Measurements from ENCODE around the gene GALNTL6. TPM values are rescaled to one million over a fixed set of nuclear protein-coding genes. Genes with fewer than 3 reads are reported as not detected.

Gene GALNTL6
- total RNA-seq, 1 donor from 2014 or later: 2.1 TPM

DNA sequence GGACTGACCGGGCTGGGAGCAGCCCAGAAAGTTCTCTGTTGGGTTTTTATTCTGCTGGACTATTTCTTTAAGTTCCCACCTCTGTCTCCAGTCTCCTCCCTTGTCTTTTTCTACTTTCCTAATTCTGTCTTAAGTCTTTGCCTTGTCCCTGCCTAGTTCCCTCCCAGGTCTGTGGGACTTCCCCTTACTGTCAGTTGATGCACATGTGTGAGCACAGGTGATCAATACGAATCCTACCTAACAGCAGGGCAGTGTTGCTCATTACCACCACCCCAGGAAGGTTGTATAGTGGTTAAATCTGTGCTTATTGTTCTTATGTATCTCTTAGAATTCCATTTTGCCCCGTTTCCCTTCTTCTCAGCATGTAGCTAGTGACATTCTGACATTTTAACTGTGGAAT, 62.1 kb downstream of the GALNTL6 start:
- Histone ChIP-seq H3K27me3 (ENCODE audit: control insufficient read depth in 3 of 3, insufficient read depth in 3 of 3, low read length in 3 of 3) (peaks cover 0 to 2% (median 0%) of the 10 kb centered on the region in 3 donors), H3K4me3 (ENCODE audit: low read length in 3 of 3) (no peak overlapping the region), H3K36me3 (ENCODE audit: control insufficient read depth in 3 of 3, insufficient read depth in 3 of 3, low read length in 3 of 3) (no peaks in the 10 kb centered on the region), H3K4me1 (ENCODE audit: control insufficient read depth in 3 of 3, insufficient read depth in 3 of 3, low read length in 3 of 3) (no peaks in the 10 kb centered on the region), H3K9me3 (ENCODE audit: control insufficient read depth in 3 of 3, low read length in 3 of 3) (no peaks in the 10 kb centered on the region), H3K9ac (ENCODE audit: low read depth in 1 of 3, low read length in 3 of 3) (no peak overlapping the region), H3K27ac (ENCODE audit: low read depth, low read length) (no peak overlapping the region)

DNA sequence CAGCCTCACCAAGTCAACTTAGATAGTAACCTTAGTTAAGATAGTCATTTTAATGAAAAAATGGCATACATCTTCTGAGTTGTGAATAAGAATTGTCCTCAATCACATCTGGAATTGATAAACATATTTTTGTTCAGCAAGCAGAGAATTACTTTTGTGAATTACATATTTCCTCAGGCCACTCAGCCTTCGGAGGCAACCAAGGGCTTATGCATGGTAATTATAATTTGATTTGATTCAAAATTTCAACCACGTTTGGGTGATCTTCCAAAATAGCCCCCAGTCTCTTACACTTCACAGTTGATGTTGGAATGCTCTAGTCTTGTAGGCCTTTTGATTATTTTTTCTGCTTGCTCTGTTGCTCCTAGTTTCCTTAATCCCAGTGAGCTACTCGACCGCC, 63.4 kb downstream of the GALNTL6 start:
- Histone ChIP-seq H3K9ac (ENCODE audit: low read depth in 1 of 3, low read length in 3 of 3) (no peak overlapping the region), H3K27ac (ENCODE audit: low read depth, low read length) (no peak overlapping the region)

DNA sequence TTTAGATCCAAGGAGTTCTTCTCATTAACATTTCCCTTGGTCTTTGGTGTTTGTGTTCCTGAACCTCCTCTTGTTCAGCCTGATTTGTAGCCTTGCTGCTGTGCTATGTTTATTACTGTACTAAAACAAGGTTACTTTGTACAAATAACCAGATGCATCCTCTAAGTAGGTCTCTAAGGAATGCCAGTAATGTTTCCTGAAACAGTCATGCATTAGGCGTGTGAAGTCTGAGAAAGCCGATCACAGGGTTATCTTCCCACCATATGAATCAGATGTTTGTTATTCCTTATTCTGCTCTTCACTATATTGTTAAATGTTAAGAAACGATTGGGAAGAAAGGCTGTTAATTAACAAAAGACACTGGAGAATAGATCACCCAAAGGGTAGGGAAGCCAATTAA, 66.9 kb downstream of the GALNTL6 start:
- Histone ChIP-seq H3K27ac (ENCODE audit: low read depth, low read length) (no peak overlapping the region), H3K9ac (ENCODE audit: low read depth in 1 of 3, low read length in 3 of 3) (no peak overlapping the region), H3K4me3 (ENCODE audit: low read length in 3 of 3) (no peak overlapping the region), H3K9me3 (ENCODE audit: control insufficient read depth in 3 of 3, low read length in 3 of 3) (no peaks in the 10 kb centered on the region), H3K27me3 (ENCODE audit: control insufficient read depth in 3 of 3, insufficient read depth in 3 of 3, low read length in 3 of 3) (peaks cover 0 to 2% (median 0%) of the 10 kb centered on the region in 3 donors), H3K4me1 (ENCODE audit: control insufficient read depth in 3 of 3, insufficient read depth in 3 of 3, low read length in 3 of 3) (no peaks in the 10 kb centered on the region), H3K36me3 (ENCODE audit: control insufficient read depth in 3 of 3, insufficient read depth in 3 of 3, low read length in 3 of 3) (no peaks in the 10 kb centered on the region)

More for the DNA sequence above, 63.4 kb downstream of the GALNTL6 start:
- no peaks in the 10 kb centered on the region for H3K36me3 ChIP-seq (ENCODE audit: control insufficient read depth in 3 of 3, insufficient read depth in 3 of 3, low read length in 3 of 3)
- no peaks in the 10 kb centered on the region for H3K9me3 ChIP-seq (ENCODE audit: control insufficient read depth in 3 of 3, low read length in 3 of 3)
- H3K4me1 ChIP-seq (ENCODE audit: control insufficient read depth in 3 of 3, insufficient read depth in 3 of 3, low read length in 3 of 3): no peaks in the 10 kb centered on the region
- H3K27me3 ChIP-seq (ENCODE audit: control insufficient read depth in 3 of 3, insufficient read depth in 3 of 3, low read length in 3 of 3): peaks cover 0 to 2% (median 0%) of the 10 kb centered on the region in 3 donors
- no peak overlapping the region for H3K4me3 ChIP-seq (ENCODE audit: low read length in 3 of 3)

DNA sequence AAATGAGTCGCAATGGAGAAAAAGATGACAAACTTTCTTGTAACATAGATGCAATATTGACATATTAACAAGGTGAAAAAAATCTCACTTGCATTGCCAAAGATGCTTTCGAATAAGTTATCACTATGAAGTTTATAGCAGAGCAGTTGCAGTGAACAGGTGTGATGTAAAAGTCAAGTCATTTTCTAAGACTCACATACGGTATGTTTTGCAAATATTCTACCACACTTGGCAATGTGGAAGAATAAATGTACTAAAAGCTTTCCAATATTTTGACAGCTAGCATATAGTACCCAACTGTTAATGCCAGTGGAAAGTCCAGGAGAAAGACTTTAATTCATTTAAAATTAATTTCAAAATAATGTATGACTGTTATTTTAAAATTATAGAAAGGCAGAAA, 76.5 kb downstream of the GALNTL6 start:
- no peaks in the 10 kb centered on the region for H3K4me1 ChIP-seq (ENCODE audit: control insufficient read depth in 3 of 3, insufficient read depth in 3 of 3, low read length in 3 of 3)
- H3K4me3 ChIP-seq (ENCODE audit: low read length in 3 of 3): no peak overlapping the region
- no peak overlapping the region for H3K27ac ChIP-seq (ENCODE audit: low read depth, low read length)
- H3K36me3 ChIP-seq (ENCODE audit: control insufficient read depth in 3 of 3, insufficient read depth in 3 of 3, low read length in 3 of 3): no peaks in the 10 kb centered on the region
- H3K9me3 ChIP-seq (ENCODE audit: control insufficient read depth in 3 of 3, low read length in 3 of 3): no peaks in the 10 kb centered on the region
- no peak overlapping the region for H3K9ac ChIP-seq (ENCODE audit: low read depth in 1 of 3, low read length in 3 of 3)
- H3K27me3 ChIP-seq (ENCODE audit: control insufficient read depth in 3 of 3, insufficient read depth in 3 of 3, low read length in 3 of 3): no peaks in the 10 kb centered on the region

DNA sequence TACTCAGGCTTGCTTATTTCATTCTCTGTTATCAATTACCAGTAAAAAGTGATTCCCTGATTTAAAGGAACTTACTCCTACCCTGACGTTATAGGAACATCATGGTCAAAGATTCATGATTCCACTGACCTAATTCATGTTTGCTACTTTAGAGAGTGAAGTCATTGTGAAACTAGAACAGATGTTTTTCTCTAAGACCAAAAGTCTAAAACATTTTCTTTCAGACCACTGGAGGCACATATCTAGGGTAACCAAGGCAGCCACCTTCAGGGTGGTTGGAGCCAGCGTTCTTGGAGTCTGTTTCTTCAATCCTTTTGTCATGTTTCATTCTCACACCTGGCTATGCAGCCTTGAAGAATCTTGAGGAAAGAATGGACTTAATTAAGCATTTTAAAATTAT, 77.8 kb downstream of the GALNTL6 start:
- Histone ChIP-seq H3K27me3 (ENCODE audit: control insufficient read depth in 3 of 3, insufficient read depth in 3 of 3, low read length in 3 of 3) (no peaks in the 10 kb centered on the region), H3K27ac (ENCODE audit: low read depth, low read length) (no peak overlapping the region), H3K4me1 (ENCODE audit: control insufficient read depth in 3 of 3, insufficient read depth in 3 of 3, low read length in 3 of 3) (no peaks in the 10 kb centered on the region), H3K36me3 (ENCODE audit: control insufficient read depth in 3 of 3, insufficient read depth in 3 of 3, low read length in 3 of 3) (no peaks in the 10 kb centered on the region), H3K4me3 (ENCODE audit: low read length in 3 of 3) (no peak overlapping the region), H3K9ac (ENCODE audit: low read depth in 1 of 3, low read length in 3 of 3) (no peak overlapping the region), H3K9me3 (ENCODE audit: control insufficient read depth in 3 of 3, low read length in 3 of 3) (no peaks in the 10 kb centered on the region)

DNA sequence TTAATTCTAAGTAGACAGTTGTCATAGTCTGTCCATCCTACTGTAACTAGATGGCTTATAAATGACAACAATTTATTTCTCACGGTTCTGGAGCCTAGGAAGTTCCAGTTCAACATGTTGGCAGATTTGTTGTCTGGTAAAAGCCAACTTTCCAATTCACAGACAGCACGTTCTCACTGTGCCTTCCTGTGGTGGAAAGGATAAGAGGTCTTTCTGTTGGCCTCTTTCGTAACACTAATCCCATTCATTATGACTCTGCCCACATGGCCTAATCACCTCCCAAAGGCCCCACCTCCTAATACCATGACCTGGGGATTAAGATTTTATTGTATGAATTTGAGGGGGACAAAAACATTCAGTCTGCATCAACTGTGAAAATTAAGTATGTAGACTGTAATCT, 83.2 kb downstream of the GALNTL6 start:
- no peaks in the 10 kb centered on the region for H3K27me3 ChIP-seq (ENCODE audit: control insufficient read depth in 3 of 3, insufficient read depth in 3 of 3, low read length in 3 of 3)

DNA sequence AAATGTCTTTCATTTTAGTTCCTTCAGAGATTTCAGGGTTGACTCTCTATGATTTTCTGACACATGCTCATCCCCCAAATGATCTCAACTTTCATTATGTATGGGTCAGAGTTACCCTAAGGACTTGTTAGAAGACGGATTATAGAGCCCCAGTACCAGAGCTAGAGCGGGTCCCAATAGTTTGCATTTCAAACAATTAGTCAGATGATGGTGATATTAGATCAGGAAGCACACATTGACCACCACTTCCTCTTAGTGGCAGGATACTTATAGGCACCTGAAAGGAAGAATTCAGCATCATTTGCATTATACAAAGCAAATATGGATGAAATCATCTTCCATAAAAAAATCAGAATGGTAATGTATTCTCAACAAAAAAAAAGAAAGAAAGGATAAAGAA, 106.1 kb downstream of the GALNTL6 start:
- H3K4me3 ChIP-seq (ENCODE audit: low read length in 3 of 3): no peak overlapping the region
- no peaks in the 10 kb centered on the region for H3K36me3 ChIP-seq (ENCODE audit: control insufficient read depth in 3 of 3, insufficient read depth in 3 of 3, low read length in 3 of 3)
- H3K27ac ChIP-seq (ENCODE audit: low read depth, low read length): no peak overlapping the region
- no peaks in the 10 kb centered on the region for H3K9me3 ChIP-seq (ENCODE audit: control insufficient read depth in 3 of 3, low read length in 3 of 3)
- H3K4me1 ChIP-seq (ENCODE audit: control insufficient read depth in 3 of 3, insufficient read depth in 3 of 3, low read length in 3 of 3): no peaks in the 10 kb centered on the region
- no peak overlapping the region for H3K9ac ChIP-seq (ENCODE audit: low read depth in 1 of 3, low read length in 3 of 3)
- no peaks in the 10 kb centered on the region for H3K27me3 ChIP-seq (ENCODE audit: control insufficient read depth in 3 of 3, insufficient read depth in 3 of 3, low read length in 3 of 3)

More for the DNA sequence above, 83.2 kb downstream of the GALNTL6 start:
- Histone ChIP-seq H3K9ac (ENCODE audit: low read depth in 1 of 3, low read length in 3 of 3) (no peak overlapping the region), H3K27ac (ENCODE audit: low read depth, low read length) (no peak overlapping the region), H3K9me3 (ENCODE audit: control insufficient read depth in 3 of 3, low read length in 3 of 3) (no peaks in the 10 kb centered on the region), H3K4me1 (ENCODE audit: control insufficient read depth in 3 of 3, insufficient read depth in 3 of 3, low read length in 3 of 3) (no peaks in the 10 kb centered on the region), H3K36me3 (ENCODE audit: control insufficient read depth in 3 of 3, insufficient read depth in 3 of 3, low read length in 3 of 3) (no peaks in the 10 kb centered on the region), H3K4me3 (ENCODE audit: low read length in 3 of 3) (no peak overlapping the region)

DNA sequence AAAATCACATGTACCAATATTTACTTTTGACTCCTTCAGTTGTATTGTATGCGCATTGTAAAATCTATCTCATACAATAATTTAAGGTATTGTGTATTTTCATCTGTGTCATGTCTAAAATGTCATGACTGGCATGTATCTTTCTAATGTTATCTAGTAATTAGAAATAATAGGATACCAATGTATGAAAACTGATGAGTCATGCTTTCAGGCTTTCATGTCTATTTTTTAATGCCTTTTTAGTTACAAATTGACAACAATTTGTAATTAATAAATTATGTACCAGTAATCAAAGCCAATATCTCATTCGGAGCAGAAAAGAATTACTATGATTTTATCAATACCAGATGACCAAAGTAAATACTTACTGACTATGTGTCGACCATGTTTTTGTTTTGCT, 107.7 kb downstream of the GALNTL6 start:
- H3K27ac ChIP-seq (ENCODE audit: low read depth, low read length): no peak overlapping the region
- H3K36me3 ChIP-seq (ENCODE audit: control insufficient read depth in 3 of 3, insufficient read depth in 3 of 3, low read length in 3 of 3): no peaks in the 10 kb centered on the region
- H3K27me3 ChIP-seq (ENCODE audit: control insufficient read depth in 3 of 3, insufficient read depth in 3 of 3, low read length in 3 of 3): no peaks in the 10 kb centered on the region
- H3K4me1 ChIP-seq (ENCODE audit: control insufficient read depth in 3 of 3, insufficient read depth in 3 of 3, low read length in 3 of 3): no peaks in the 10 kb centered on the region
- no peak overlapping the region for H3K4me3 ChIP-seq (ENCODE audit: low read length in 3 of 3)
- no peaks in the 10 kb centered on the region for H3K9me3 ChIP-seq (ENCODE audit: control insufficient read depth in 3 of 3, low read length in 3 of 3)
- no peak overlapping the region for H3K9ac ChIP-seq (ENCODE audit: low read depth in 1 of 3, low read length in 3 of 3)

DNA sequence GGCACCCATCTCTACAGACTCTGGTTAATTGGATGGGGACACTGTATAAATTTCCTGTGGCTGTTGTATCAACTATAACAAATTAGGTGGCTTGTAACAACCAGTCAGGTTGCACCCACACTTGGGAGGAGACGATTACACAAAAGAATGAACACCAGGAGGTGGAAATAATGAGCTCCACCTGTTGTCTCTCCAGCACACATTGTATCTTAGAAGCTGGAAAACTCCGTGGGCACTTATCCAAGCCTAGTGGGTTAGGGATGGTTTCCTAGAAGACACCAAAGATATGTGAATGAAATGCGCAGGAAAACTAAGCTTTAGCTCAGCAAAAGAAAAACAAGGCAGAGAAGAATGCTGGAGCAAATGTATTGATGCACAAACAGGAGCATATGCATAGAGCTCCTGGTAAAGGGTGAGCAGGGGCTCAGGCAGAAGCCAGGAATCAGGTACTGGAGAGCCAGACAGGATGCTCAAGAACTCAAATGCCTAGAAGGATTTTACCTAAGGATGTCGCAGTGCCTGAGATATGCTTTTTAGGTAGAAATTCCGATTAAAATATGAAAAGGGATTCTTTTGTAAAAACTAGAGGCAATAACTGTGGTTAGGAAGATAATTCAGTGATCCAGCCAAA, 111.7 kb downstream of the GALNTL6 start:
- Histone ChIP-seq H3K4me1 (ENCODE audit: control insufficient read depth in 3 of 3, insufficient read depth in 3 of 3, low read length in 3 of 3) (no peaks in the 10 kb centered on the region), H3K9ac (ENCODE audit: low read depth in 1 of 3, low read length in 3 of 3) (no peak overlapping the region), H3K36me3 (ENCODE audit: control insufficient read depth in 3 of 3, insufficient read depth in 3 of 3, low read length in 3 of 3) (no peaks in the 10 kb centered on the region), H3K27me3 (ENCODE audit: control insufficient read depth in 3 of 3, insufficient read depth in 3 of 3, low read length in 3 of 3) (no peaks in the 10 kb centered on the region), H3K27ac (ENCODE audit: low read depth, low read length) (no peak overlapping the region), H3K9me3 (ENCODE audit: control insufficient read depth in 3 of 3, low read length in 3 of 3) (no peaks in the 10 kb centered on the region), H3K4me3 (ENCODE audit: low read length in 3 of 3) (no peak overlapping the region)

DNA sequence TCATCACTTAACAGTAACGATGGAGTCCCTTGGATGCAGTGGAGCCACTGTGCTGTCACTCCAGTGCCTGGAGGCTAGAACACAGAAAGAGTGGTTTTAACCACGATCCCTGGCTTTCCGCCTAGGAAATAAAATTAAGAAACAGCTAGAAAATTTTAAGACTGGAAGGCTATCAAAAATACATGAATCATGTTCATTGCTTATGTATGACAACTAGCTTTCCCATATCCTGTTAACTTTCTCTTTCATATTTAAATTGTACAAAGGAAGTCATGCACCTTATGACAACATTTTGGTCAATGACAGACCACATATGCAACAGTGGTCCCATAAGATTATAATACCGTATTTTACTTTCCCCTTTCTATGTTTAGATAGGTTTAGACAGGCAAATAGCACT, 115.1 kb downstream of the GALNTL6 start:
- H3K4me3 ChIP-seq (ENCODE audit: low read length in 3 of 3): no peak overlapping the region
- no peak overlapping the region for H3K9ac ChIP-seq (ENCODE audit: low read depth in 1 of 3, low read length in 3 of 3)

More for the DNA sequence above, 115.1 kb downstream of the GALNTL6 start:
- Histone ChIP-seq H3K36me3 (ENCODE audit: control insufficient read depth in 3 of 3, insufficient read depth in 3 of 3, low read length in 3 of 3) (no peaks in the 10 kb centered on the region), H3K27me3 (ENCODE audit: control insufficient read depth in 3 of 3, insufficient read depth in 3 of 3, low read length in 3 of 3) (no peaks in the 10 kb centered on the region), H3K9me3 (ENCODE audit: control insufficient read depth in 3 of 3, low read length in 3 of 3) (no peaks in the 10 kb centered on the region), H3K4me1 (ENCODE audit: control insufficient read depth in 3 of 3, insufficient read depth in 3 of 3, low read length in 3 of 3) (no peaks in the 10 kb centered on the region), H3K27ac (ENCODE audit: low read depth, low read length) (no peak overlapping the region)

Measured in skeletal muscle tissue (tissue), 4 donors.